HG02870 (cell line): Measurements from ENCODE around the gene SPATA24.
"Not testable (repeated sequence)": the region's sequence is repeated elsewhere in the genome, so short reads cannot be mapped to it uniquely, and the experiment has no call there.

Source experiments
- ATAC-seq: cut with Tn5 transposase; IDR thresholded peaks from one replicate; pipeline ENCODE4 v1.9.1; 2021; ENCODE audit warnings: mild to moderate bottlenecking, moderate library complexity; ENCODE audit not compliant: unreplicated experiment

SPATA24 gene

GRCh38 chr5:139403787-139404483, at the start of gene SPATA24:
Gene SPATA24 (minus strand): TSS chr5:139404089. CDS start chr5:139404060, 29 bp downstream.
- peak; percentile 76 for ATAC-seq

DNA sequence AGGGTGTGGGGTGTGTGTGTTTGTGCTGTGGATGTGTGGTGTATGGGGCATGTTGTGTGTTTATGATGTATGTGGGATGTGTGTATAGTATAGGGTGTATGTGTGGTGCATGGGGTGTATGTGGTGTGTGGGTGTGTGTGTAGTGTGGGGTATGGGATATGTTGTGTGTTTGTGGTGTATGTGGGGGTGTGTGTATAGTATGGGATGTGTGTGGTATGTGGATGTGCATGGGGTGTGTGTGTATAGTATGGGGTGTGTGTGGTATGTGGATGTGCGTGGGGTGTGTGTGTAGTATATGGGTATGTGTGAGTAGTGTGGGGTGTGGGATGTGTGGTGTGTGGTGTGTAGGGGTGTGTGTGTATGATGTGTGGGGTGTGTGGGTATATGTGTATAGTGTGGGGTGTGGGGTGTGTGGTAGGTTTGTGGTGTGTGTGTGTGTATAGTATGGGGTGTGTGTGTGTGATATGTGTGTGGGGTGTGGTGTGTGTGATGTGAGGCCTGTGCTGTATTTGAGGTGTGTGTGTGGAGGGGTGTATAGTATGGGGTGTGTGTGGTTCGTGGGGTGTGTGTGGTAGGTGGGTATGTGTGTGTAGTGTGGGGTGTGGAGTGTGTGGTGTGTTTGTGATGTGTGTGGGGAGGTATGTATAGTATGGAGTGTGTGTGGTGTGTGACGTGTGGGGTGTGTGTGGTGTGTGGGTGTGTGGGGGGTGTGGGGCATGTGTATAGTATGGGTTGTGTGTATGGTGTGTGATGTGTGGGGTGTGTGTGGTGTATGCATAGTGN, 48.2 kb upstream of the SPATA24 start:
- no peak for ATAC-seq

DNA sequence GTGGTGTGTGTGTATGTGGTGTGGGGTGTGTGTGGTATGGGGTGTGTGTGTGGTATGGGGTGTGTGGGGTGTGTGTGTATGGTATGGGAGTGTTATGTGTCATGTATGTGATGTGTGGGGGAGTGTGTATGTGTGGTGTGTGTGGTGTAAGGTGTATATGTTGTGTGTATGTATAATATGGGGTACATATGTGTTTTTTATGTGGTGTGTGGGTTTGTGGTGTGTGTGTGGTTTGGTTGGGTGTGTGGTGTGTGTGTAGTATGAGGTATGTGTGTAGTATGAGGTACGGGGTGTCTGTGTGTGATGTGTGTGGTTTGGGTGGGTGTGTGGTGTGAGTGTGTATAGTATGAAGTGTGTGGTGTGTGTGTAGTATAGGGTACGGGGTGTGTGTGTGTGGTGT, 47.3 kb upstream of the SPATA24 start:
- ATAC-seq, result no peak

DNA sequence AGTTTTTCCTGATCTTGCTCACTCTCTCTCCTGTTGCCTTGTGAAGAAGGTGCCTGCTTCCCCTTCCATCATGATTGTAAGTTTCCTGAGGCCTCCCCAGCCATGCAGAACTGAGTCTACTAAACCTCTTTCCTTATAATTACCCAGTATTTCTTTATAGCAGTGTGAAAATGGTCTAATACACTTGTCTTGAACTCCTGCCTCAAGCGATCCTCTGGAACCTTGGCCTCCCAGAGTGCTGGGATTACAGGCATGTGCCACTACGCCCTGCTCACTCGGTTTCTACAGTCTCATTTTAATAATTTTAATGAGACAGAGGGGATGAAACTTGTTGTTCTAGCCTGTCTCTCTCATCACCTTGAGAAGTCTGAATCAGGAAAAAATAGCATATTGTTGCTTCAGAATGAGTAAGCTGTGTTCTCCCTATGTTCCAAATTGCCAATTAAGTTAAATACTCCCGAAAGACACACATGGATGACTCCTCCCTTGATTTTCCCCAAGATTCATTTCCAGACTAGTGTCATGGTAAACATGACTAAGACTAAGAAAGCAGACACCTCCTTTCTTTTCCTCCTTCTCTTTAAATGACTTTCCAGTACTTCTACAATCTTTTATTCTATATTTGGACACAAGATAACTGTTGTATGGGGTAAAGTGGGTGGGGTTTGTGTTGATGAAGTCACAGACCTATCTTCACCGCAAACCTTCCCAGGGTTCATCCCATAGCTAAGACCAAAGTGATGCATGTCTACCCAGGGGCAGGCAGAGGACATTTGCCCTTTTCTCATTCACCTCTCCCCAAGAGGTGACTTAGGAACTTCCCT, 43.3 kb upstream of the SPATA24 start:
- ATAC-seq, result peak; percentile 71

- ATAC-seq, result no peak
Measured at GRCh38 chr5:139445325-139446170, 41.7 kb upstream of the SPATA24 start.

GRCh38 chr5:139443831-139444453, 40.1 kb upstream of the SPATA24 start:
- no peak for ATAC-seq

DNA sequence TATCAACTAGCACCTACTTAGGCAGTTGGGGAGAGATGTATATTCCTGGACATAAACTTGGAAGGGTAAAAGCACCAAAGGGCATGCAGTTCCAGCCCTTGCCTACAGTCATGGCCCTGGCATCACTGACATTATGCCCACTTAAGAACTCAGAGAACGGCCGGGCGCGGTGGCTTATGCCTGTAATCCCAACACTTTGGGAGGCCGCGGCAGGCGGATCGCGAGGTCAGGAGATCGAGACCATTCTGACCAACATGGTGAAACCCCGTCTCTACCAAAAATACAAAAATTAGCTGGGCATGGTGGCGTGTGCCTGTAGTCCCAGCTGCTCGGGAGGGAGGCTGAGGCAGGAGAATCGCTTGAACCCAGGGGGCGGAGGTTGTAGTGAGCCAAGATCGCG, 36.5 kb upstream of the SPATA24 start:
- not testable (repeated sequence) for ATAC-seq

DNA sequence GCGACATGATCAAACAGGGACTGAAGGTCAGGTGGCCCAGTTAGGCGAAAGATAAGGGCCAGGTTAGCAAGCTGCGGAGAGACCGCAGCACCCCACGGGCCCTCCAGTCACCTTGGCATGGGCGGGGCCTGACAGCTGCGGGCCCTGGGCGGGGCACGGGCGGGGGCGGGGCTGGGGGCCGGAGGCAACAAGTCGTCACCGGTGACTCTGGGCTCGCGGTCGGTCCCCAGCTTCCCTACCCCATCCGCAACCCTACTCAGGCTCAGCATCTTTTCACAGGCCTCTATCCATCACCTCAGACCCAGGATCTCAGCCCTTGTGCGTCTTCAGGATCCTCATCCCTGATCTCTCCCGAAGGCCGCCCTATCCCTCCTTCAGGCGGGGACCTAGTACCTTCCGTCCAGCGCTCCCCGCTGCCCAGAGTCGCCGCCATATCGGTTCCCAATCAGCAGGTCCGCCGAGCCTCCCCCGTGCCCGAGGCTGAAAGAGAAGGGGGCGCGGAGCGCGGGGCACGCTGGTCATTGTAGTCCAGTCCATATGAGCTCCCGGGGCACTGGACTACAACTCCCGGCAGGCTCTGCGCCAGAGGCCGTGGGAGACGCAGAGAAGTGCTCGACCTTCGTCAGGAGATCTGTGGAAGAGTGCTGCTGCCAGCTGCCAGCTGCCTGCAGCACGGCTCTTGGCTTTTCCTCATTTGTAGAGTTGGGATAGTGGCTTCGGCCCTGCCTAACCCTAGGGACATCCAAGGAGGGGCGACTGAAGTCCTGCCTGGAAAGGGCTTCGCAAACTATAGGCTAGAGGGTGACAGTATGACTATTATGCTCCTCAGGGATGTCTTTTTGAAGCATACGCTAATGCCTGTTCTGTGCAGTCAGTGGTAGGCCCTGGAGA, 35.4 kb upstream of the SPATA24 start, which contains the start of gene DNAJC18:
DNAJC18 (minus strand) TSS at position 513 of the 891 bp plus-strand sequence; CDS start at position 433, 80 bp downstream.
- peak; percentile 90 for ATAC-seq

DNA sequence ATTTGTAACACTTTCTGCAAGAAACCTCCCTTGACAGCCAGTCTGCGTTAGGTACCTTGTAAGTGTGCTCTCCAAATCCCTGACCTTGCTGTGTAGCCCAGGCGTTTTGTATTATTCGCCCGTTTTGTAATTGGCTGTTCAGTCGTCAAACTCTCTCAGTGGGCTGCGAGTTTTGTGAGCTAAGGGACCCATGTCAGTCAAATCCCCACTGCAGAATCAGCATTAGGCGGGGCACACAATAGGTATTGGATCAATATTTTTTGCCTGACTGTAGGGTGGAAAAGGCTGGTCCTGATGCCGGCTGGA, 34.8 kb upstream of the SPATA24 start:
- ATAC-seq, result no peak

GRCh38 chr5:139435676-139436075, 31.8 kb upstream of the SPATA24 start:
- no peak for ATAC-seq

DNA sequence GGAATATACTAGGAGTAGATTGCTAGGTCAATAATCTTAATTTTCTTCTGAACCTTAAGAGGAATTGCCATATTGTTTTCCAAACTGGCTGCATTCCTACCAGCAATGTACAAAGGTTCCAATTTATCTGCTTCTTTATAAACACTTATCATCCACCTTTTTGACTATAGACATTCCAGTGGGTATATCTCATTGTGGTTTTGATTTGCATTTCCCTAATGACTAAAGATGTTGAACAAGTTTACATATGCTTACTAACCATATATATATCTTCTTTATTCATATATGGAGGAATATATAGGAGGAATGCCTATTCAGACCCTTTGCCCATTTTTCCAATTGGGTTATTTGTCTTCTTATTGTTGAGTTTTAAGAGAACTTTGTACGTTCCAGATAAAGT, 27.8 kb upstream of the SPATA24 start:
- ATAC-seq, result no peak

- ATAC-seq, result no peak
Measured at GRCh38 chr5:139430015-139430414, 26.1 kb upstream of the SPATA24 start.

DNA sequence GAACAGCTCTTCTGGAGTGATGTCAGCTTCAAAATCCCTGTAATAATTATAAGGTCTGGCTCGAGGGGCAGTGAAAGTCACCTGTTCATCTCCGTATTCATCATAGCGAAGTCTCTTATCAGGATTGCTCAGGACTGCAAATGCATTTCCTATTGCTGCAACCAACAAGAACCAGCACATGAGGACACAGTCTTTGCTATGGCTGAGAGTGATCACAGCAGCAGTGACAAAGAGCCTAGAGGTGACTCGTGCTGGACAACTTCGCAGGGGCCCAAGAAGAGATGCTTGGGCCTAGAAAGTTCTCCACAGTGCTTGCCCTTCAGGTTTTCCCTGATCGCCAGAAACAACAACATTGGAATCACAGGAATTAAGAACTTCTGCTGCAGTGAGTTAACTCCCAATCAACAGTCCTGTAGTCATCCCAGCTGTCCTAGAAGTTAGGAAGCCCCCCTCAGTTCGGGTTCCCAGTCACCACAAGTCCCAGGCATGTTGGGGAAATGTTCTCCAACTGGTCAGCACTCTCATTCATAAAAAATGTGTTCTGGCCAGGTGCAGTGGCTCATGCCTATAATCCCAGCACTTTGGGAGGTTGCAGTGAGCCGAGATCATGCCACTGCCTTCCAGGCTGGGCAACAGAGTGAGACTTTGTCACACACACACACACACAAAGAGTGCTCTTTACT, 22.5 kb upstream of the SPATA24 start:
- ATAC-seq, result no peak

DNA sequence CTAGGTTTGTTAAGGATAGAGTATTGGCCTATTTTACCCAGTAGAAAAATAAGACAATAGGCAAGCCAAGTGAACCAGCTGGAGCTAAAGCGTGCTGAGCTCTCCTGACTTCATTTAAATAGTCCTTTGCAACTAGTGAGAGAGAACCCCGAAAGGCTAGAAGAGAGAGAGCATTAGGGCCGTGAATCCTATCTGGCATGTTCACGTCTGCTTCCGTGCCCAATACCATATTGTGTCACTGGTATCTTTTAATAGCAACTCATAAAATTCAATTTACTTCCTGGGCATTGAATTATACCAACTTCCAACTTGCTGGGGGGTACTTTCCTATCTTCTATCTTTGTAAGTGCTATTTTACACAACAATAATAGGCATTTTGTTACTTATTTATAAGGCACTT, 21.6 kb upstream of the SPATA24 start:
- no peak for ATAC-seq

DNA sequence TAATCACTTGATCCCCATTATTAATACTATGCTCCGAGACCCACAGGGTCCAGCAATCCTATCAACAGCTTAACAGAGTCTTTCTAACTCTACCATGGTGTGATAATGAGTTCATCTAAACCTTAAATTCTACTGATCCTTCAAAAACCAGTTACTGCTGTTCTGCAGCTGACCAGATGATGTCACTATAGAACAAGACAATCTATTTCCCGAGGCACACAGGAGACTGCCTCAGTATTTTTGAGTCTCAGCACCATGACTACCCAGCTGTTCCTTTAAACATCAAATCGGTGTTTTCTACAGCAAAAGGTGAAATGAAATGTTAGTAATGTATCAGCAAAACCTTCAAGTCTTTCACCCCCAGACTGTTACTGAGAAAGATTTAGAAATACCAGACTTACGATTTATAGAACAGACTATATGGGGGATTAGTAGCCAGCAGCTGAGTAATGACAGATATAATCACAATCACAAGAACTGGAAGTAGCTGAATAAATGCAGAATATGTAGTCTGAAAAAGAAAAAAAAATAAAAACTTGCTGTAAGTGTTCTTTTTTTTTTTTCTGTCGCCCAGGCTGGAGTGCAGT, 18.5 kb upstream of the SPATA24 start:
- ATAC-seq, result peak; percentile 40

DNA sequence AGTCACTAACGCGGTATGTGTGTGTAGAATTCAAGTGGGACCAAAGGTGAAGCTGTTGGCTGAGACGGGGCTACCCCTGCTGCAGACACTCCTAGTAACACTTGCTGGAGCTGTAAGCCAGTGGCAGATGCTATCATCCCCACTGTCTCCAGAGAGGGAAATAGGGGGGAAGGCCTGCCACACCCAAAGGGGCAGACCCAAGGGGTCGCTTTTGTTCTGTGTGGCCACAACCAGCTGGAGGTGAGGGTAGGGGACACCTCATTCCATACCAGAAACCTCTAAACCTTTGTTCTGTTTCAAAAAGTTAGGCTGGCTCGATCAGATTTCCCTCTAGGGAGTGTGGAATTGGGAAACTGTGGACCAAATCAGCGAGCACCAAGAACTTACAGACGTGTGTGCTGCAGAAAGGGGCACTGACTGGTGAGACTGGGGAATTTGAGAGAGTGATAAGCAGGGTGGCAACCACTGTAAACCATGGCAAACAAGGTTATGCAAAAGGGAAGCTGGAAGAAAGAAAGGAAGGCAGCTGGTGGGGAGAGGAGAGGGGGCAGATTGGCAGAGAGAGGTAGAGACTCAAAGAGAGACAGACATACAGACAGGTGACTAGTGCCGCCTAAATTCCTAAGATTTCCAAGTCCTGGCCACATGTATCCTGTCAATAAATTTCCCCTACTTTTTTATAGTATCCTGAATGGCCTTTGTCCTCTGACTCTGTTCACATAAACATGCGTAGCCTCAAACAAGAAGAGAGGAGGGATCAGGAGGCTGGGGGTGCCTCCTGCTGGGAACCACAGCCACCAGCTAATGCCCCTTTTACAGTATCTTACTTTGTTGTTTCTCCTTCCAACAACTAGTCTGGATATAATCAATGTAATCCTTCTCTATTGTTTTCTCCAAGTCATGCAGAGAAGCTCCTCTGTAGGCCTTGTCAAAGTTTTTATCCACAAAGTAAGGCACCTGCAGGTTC, 15.6 kb upstream of the SPATA24 start:
- ATAC-seq, result no peak

DNA sequence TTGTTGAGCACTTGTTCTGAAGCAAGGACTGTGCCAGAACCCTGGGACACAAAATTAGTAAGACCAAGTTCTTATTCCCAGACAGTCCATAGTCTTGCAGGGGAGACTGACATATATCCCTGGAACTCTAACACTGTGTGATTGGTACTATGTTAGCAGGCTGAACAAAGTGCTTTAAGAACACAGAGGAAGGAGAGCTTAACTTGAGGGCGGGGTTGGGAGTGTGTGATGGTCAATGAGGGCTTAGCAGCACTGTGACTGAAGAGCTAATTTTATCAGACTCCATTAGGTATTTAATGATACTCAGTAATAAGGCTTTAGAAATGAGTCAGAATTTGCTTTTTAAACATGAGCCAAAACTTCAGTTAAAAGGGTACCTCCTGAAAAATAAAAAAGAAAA, 14.9 kb upstream of the SPATA24 start:
- no peak for ATAC-seq
